NCI-H82 (cell line): ENCODE data around the gene PAM.
A peak's percentile ranks its signal among the peaks of the same experiment; 100 is the strongest.

Experiments used
- DNase-seq: peaks from one replicate; lab custom pipeline; 2025; lab: John Stamatoyannopoulos, UW

Gene PAM

GRCh38 chr5:102813740-102814139 lies 58.6 kb downstream of the PAM start:
- DNase-seq: no peak

DNA sequence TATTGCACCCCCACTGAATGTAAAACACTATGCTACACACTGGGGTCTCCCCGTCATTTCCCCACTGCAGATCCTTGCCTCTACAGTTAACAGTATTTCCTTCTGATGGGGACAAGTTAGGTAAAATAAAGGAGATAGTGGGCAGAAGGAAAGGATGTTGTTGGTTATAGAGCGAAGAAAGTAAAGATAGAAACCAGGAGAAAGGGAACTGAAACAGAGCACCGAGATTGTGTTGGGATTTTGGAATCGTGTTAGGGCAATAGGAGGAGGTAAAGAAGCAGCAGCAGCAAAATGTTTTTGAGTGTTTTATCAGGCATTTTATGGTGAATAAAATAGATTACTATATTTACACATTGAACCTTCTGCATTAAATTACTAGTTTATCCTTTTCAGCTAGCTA lies 60.0 kb downstream of the PAM start:
- no peak for DNase-seq

GRCh38 chr5:102815540-102816332 lies 60.6 kb downstream of the PAM start:
- peak; percentile 5 for DNase-seq

DNA sequence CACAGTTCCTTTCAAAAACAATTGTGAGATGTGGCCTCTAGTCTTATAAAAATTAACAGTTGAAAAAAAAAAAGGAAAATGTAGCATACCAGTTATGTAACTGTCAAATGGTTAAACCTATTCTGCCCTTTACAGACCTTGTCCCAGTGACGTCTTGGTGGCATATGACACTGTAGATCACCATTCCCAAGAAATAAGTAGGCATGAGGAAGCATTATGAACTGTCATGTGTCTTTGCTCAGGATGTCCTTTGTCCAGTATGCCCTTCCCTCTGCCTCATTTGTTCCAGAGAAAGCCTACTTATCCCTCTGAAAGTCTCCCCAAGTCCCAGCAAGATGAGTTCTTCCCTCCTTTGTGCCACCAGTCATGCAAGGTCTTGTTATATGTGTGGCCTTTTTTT lies 63.2 kb downstream of the PAM start:
- no peak for DNase-seq

DNA sequence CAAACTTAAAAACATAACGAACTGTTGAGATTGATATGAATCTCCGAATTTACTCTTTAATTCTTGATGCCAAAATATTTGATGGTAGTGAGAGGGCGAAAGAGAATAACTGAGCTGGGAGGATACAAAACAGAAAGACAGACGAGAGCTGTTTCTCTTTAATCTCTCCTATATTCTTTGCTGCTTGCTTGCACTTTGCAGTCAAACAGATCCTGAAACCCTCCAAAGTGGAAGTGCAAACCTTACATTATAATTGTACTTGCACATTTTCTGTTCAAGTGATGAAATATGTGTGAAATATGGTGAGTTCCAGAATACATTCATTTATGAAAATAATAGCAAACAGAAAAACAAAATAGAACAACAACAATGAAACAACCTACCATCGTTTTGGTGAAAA lies 63.8 kb downstream of the PAM start:
- DNase-seq: no peak

DNA sequence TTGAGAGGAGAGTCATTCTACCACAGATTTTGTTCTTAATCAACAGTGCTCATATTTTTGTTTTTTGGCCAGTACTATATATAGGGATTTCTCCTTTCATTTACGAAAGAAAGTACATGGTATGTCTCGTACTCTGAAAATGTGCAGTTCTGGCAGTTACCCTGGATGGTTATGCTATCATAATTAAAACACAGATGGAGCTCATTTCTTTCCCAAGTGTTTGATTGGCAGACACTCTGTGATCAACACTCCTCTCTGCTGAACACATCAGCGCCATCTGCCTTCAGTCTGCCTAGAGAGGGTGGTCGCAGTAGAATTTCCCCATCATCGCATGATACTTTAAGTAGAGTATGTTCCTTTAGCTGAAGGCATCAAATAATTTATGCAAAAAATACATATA lies 64.5 kb downstream of the PAM start:
- peak; percentile 34 for DNase-seq

- peak; percentile 43 for DNase-seq
Measured at GRCh38 chr5:102823441-102823874, 68.4 kb downstream of the PAM start.

DNA sequence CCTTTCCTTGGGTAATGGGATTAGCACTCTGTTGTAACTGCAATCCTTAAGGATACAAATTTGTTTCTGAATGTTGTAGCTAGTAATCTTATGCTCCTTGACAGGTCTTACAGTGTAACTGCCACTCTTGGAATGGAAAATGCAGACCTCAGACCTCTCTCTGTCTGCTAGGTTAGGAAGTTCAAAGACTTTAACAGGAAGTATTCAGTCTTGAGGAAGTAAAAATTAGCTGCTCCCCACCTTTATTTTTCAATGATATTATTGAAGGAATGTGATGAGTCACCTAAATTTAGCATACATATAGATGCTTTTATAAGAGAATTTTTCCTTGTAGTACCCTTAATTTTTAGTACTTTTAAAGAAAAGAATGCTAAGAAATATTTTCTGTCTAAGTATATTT lies 71.5 kb downstream of the PAM start:
- peak; percentile 91 for DNase-seq

DNA sequence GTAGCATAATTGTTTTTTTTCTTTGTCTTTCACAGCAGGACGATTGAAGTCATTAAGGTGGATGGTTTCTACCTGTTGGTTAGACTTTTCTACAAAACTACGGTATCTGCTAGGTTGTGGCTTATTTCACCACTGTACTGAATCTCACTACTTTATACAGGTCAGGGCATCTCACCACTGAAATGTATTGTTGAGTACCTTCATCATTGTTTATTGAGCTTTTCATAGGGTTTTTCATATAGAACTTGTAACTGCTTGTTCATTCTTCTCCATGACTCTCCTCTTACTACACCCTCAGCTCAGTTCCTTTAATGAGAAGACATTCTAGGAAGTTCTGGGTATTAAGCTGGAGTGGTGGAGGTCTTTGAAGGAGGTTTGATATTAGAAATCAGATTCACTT lies 75.1 kb downstream of the PAM start:
- DNase-seq: no peak

- DNase-seq: no peak
Measured at GRCh38 chr5:102832445-102832844, 77.3 kb downstream of the PAM start.

GRCh38 chr5:102833146-102833545 lies 78.0 kb downstream of the PAM start:
- no peak for DNase-seq

DNA sequence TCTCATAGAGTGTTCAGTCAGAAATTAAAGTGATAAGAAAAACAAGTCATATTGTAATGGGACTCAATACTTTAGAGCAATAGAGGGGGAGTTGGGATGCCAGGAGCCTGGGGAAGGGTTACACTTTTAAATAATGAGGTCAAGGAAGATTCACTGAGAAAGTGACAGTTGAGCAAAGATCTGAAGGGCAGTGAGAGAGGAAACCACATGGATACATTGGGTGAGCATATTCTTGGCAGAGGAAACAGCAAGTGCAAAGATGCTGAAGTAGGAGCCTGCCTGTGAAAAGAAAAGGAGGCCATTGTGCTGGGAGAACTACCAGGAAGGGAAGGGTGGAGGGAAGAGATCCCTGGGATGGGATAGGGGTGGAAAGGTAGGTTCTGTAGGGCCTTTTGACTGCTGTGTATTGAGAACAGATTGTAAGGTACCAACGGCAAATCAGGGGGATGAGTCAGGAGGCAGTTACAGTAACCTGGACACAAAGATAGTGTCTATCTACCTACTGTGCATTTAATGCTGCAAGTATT lies 79.4 kb downstream of the PAM start:
- no peak for DNase-seq

DNA sequence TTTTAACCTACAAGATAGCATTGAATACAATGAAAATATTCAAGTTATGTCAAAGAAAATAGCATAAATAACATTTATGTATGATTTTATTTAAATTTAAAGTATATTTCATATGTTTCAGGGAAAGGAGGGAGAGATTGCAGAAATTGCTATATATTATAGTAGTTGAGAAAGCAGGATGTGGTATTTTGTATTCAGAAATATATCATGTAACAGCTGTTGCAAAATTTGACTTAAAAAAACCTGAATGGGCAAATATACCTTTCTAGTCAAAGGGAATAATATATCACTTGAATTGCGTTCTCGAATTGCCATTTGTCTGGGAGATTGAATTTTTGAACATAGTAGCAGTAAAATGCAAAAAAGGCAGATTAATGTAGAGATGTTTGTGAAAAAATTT lies 80.6 kb downstream of the PAM start:
- DNase-seq: no peak

DNA sequence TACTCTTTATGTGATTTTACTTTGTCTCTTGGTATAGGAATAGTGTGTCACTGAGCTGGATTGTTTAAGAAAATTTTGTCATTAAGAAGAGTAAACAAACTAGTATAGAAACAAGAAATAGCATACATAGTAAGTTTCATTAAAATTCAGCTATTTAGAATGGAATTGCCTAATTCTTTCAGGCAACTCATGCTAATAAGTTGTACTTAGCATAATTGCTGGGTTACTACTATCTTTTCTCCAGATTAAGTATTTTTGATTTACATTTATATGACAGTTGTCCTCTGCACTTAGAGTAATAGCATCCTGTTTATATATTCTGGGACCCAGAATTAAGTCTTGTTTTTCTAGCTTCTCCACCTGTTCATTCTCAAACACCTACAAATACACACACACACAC lies 85.9 kb downstream of the PAM start:
- DNase-seq: no peak

DNA sequence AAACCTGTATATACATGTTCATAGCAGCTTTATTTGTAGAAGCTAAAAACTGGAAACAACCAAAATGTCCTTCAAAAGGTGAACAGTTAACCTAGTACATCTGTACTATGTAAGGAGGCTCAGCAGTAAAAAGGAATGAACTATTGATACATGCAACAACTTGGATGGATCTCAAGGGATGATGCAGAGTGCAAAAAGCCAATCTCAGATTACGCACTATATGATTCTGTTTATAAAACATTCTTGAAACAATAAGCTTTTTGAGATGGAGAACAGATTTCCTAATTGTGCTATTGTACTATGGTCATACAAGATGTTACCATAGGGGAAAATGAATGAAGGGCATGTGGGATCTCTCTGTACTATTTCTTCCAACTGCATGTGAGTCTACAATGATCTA lies 88.9 kb downstream of the PAM start:
- no peak for DNase-seq

DNA sequence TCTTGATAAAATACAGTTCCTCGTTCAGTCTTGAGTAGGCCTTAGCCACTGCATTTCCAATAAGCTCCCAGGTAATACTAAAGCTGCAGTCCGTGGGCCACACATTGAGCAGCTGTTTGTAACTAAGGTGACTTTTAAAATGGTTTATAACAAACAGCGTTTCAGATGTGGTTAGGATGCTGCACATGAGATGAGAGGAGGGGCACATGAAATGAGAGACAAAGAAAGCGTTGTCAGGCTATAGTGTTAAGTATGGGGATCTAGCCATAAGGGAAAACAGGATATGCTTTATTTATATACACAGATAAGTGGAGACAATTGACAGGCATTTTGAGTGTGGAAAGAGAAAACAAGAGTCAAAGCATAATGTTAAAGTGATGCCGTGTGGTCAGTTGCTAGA lies 89.9 kb downstream of the PAM start:
- no peak for DNase-seq

- DNase-seq: no peak
Measured at GRCh38 chr5:102850503-102850902, 95.4 kb downstream of the PAM start.

DNA sequence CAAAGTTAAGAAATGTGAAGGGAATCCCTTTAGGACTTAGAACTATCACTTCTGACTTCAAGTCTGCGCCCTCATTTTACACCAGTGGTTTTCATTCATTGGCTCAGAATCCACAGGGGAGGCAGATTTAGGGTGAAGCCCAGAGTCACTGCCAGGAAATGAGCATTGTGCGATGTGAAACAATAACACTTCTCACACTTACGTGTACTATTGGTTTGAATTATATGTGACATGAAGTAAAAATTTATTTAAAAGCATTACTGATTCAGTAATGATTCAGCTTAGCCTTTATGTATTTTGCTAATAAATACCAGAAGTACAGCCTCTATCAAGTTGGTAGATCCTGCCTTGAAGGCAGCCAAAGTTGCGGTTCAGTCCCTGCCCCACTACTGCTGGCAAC lies 98.6 kb downstream of the PAM start:
- no peak for DNase-seq

DNA sequence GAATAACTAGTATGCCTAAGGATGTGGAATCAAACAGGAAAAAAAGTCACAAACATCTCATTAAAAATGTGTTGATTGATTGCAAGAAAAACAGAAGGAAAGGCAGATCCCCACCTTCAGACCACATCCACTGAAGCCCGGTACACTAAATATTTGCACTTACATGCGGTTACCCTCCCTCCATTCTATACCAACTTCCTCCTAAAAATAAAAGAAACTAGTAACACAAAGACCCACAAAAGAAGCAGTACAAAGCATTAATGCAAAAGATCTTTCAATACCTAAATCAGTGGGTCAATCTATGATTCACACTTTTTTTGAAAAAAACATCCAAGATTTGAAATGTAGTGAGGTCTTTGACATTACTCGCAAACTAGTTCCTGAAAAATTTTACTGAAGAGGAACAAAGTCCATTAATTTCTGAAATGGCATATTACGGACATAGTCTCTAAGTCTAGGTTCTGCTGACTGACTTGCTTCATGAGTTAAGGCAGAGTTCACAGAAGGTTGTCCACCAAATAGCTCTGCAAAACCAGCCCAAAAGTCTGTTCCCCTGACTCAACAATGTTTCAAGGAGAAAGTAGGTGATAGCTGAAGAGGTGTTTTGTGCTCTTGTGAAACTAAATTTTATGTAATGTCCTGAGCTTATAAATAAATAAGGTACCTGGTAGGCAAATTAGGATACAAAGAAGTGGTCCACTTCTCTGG lies 100.7 kb downstream of the PAM start:
- DNase-seq: no peak

GRCh38 chr5:102856389-102856777 lies 101.3 kb downstream of the PAM start:
- no peak for DNase-seq

- DNase-seq: no peak
Measured at GRCh38 chr5:102857076-102857818, 102.1 kb downstream of the PAM start.

DNA sequence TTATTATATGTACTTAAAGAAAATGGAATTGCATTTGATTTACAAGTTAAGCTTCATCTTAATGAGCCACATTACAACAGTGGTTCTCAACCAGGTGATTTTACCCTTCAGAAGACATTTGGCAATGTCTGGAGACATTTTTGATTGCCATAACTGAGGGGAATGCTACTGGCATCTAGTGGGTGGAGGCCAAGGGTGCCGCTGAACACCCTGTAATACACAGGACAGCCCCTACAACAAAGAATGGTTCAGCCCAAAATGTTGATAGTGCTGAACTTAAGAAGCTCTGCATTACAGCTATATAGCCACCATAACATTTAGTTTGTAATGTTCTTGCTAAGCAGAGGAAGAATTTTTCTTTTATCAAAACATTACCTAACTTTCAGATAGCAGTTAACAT lies 103.1 kb downstream of the PAM start:
- no peak for DNase-seq

DNA sequence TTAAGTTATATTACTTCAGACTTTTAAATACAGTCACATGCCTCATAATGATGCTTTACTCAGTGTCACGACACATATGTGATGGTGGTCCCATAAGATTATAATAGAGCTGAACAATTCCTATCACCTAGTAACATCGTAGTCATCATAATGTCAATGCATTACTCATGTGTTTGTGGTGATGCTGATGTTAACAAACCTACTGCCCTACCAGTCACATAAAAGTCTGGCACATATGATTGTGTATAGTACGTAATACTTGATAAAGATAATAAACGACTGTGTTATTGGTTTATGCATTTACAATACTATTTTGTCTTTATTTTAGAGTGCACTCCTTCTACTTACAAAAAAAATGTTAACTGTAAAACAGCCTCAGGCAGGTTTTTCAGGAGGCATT lies 103.7 kb downstream of the PAM start:
- DNase-seq: no peak
